ENCODE data around the gene SEPTIN12.
A peak's percentile ranks its signal among the peaks of the same experiment; 100 is the strongest.

Gene SEPTIN12

DNA sequence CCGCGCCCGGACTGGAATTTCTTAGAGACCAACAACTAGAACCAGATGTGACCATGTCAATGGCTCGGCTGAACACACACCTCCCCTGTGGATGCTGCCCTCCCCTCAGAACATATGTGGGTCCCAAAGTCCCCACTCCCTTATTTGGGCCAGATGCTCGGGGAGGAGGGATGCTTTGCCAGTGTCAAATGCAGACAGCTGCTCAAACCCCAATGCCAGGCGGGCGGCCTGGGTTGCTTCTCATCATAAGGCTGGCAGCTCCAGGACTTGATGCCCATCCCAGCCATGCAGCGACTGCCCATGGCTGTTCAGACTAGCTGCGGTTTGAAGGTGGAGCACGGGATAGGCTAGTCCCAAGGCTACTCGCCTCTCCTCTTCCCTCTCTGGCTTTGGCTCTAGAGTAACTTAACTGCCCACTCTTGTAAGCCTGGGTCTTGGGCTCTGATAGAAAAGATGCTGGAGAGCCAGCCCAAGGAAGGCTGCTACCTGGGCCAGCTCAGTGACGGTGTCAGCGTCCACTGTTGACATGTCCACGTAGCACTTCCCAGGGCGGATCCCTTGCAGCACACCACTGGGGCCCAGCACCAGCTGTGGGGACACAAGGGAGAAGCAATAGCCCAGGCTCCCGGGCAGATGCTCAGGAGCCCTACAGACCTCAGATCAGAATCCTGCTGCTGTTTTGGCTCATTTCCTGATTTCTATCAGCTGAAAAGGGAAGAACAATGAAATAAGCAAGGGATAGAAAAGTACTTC is 25.3 kb upstream of the SEPTIN12 start:
- CTCF ChIA-PET = no interaction called here
- Mint-ChIP-seq H3K4me3 (no peak overlapping the region), H3K9me3 (no peaks in the 10 kb centered on the region), H3K36me3 (peaks cover 47% of the 10 kb centered on the region), H3K27ac (no peak overlapping the region), H3K27me3 (no peaks in the 10 kb centered on the region), H3K4me1 (peaks cover 2% of the 10 kb centered on the region)
- no peak for DNase-seq

- CTCF ChIA-PET = no interaction called here
- peaks cover 46% of the 10 kb centered on the region for H3K36me3 Mint-ChIP-seq
Measured at GRCh38 chr16:4811773-4812172, 23.6 kb upstream of the SEPTIN12 start.

DNA sequence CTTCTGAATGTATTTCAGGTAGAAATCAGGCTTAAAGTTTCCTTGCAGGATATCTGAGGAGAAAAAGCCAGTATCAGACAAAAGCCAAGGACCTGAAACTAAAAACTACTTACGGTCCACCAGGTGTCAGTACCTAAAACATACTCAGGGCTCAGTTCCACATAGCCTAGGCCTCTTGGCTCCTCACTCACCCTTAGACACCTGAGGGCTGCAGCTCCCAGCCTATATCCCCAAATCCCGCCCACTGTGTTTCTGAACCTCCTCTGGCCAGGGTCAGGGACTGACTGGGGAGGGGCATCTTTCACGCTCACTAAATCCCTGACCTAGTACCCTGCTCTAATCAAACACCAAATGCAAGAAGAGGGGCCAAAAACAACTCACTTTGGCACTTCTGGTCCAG is 23.1 kb upstream of the SEPTIN12 start:
- DNase-seq = no peak
- no peaks in the 10 kb centered on the region for H3K27me3 Mint-ChIP-seq
- CTCF ChIA-PET = no interaction called here
- H3K36me3 Mint-ChIP-seq = peaks cover 45% of the 10 kb centered on the region
- peaks cover 2% of the 10 kb centered on the region for H3K4me1 Mint-ChIP-seq
- H3K9me3 Mint-ChIP-seq = no peaks in the 10 kb centered on the region
- no peak overlapping the region for H3K4me3 Mint-ChIP-seq
- H3K27ac Mint-ChIP-seq = no peak overlapping the region

More at GRCh38 chr16:4811773-4812172, 23.6 kb upstream of the SEPTIN12 start:
- no peaks in the 10 kb centered on the region for H3K9me3 Mint-ChIP-seq
- no peaks in the 10 kb centered on the region for H3K27me3 Mint-ChIP-seq
- peak overlapping the region; percentile 70 for H3K27ac Mint-ChIP-seq
- DNase-seq = no peak
- no peak overlapping the region for H3K4me3 Mint-ChIP-seq
- peaks cover 2% of the 10 kb centered on the region for H3K4me1 Mint-ChIP-seq

- DNase-seq = no peak
- no peak overlapping the region for H3K4me3 Mint-ChIP-seq
- CTCF ChIA-PET = no interaction called here
- H3K4me1 Mint-ChIP-seq = peaks cover 19% of the 10 kb centered on the region
- H3K27me3 Mint-ChIP-seq = no peaks in the 10 kb centered on the region
- no peak overlapping the region for H3K27ac Mint-ChIP-seq
- no peaks in the 10 kb centered on the region for H3K9me3 Mint-ChIP-seq
- peaks cover 28% of the 10 kb centered on the region for H3K36me3 Mint-ChIP-seq
Measured at GRCh38 chr16:4806280-4806679, 18.1 kb upstream of the SEPTIN12 start.

DNA sequence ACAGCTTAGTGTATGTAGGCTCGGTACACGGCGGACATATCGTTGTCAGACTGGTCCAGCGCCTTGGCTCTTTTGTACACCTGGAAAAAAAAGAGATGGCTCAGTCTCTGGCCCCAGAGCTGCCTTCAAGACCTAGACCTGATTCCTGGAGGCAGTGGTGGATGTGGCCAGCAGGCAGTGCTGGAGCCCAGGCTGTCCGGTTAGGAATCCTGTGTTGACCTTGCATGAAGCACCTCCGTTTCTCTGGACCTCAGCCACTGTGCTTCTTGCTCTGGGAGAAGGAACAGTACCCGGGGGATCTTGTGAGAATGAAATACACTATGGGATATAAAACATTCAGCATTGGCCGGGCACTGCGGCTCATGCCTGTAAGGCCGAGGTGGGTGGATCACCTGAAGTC is 17.1 kb upstream of the SEPTIN12 start:
- CTCF ChIA-PET = no interaction called here
- H3K27ac Mint-ChIP-seq = no peak overlapping the region
- H3K36me3 Mint-ChIP-seq = peaks cover 25% of the 10 kb centered on the region
- DNase-seq = no peak
- H3K27me3 Mint-ChIP-seq = no peaks in the 10 kb centered on the region
- H3K4me1 Mint-ChIP-seq = peaks cover 27% of the 10 kb centered on the region
- no peaks in the 10 kb centered on the region for H3K9me3 Mint-ChIP-seq
- H3K4me3 Mint-ChIP-seq = no peak overlapping the region

DNA sequence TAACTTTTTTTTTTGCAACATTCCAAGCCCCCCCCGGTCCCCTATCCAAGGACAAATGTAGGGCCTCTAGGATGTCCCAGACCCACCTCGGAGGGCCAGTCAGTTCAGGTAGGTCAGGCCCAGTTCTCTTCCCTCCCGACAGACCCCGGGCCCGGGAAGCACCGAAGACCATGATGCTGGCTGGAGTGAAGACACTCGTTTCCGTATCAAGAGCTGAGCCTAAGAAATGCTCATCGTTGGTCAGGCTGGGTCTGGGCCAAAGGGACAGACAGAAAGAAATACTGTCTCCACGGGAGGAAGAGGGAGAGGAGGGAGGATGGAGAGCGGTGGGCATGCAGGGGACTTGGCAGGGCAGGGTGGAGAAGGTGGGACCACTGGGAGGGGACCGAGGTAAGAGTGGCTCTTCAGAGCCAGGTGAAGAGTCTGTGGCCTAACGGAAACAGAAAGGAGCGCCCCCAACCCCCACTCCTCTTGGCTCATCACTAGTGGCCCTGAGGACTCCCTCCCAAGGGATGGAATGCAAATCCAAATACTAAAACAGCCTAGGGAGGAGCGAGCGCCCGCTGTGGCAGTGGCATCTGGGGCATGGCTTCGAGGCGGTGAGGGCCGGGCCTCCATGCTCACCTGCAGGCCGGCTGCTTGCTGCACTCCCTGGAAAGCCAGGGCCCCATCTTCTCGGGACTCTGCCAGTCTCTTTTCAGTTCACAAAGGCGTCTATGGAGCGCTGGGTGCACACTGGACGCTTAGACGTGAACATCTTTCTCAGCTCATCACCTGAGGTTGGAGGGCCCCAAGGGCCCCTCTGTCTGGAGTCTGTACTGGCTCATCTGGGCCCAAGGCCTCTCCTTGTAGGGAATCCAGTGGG is 16.0 kb upstream of the SEPTIN12 start:
- Mint-ChIP-seq H3K4me3 (peak overlapping the region; percentile 48), H3K27me3 (no peaks in the 10 kb centered on the region), H3K9me3 (no peaks in the 10 kb centered on the region), H3K36me3 (peaks cover 25% of the 10 kb centered on the region), H3K4me1 (peaks cover 27% of the 10 kb centered on the region), H3K27ac (peak overlapping the region; percentile 63)
- no peak for DNase-seq
- CTCF ChIA-PET = no interaction called here

- H3K27me3 Mint-ChIP-seq = no peaks in the 10 kb centered on the region
- peak overlapping the region; percentile 83 for H3K4me3 Mint-ChIP-seq
- CTCF ChIA-PET = interaction anchor here (0.5 to 1.3 kb wide), 2 partner anchors 46 to 153 kb away, joined by 3 to 4 read pairs; no protein-coding TSS in a partner anchor
- peaks cover 23% of the 10 kb centered on the region for H3K36me3 Mint-ChIP-seq
- no peak for DNase-seq
- peak overlapping the region; percentile 79 for H3K27ac Mint-ChIP-seq
- H3K9me3 Mint-ChIP-seq = no peaks in the 10 kb centered on the region
- H3K4me1 Mint-ChIP-seq = peaks cover 27% of the 10 kb centered on the region
Measured at GRCh38 chr16:4803401-4803844, 15.3 kb upstream of the SEPTIN12 start.

- CTCF ChIA-PET = interaction anchor here (0.5 to 1.3 kb wide), 2 partner anchors 45 to 153 kb away, joined by 3 to 4 read pairs; no protein-coding TSS in a partner anchor
- Mint-ChIP-seq H3K36me3 (peaks cover 23% of the 10 kb centered on the region), H3K27me3 (no peaks in the 10 kb centered on the region), H3K27ac (peak overlapping the region; percentile 79), H3K4me1 (peaks cover 27% of the 10 kb centered on the region), H3K9me3 (no peaks in the 10 kb centered on the region), H3K4me3 (peak overlapping the region; percentile 83)
- peak; percentile 93 for DNase-seq
Measured at GRCh38 chr16:4802659-4803287, 14.6 kb upstream of the SEPTIN12 start.

DNA sequence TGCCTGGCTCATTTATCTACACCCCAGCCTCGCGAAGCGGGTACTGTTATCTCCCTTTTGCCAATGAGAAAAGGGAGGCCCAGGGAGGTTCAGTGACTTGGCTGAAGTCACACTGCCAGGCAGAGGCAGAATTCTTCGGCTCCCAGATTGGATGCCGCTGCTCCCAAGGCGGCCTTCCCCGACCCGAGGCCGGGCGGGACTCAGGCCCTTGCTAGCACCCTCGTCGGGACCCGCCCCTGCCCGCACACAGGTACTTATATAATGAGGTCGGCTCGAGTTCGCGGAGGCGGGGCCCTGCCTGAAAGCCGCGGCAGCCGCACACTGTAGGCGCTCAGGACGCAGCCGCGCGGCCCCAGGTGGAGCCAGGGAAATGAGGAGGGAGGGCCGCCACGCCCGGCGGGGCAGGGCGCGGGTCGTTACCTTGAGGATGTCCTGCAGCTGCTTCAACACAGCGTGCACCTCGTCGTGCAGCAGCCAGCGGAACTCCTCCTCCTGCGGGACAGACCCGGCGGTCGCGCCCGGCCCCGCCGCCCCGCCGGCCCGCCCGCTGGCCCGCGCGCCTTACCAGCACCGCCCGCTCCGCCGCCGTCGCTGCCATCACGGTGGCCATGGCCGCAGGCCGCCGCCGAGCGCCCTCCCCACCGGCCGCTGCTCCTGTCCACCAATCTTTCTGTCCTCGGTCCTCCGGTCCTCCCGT is 14.0 kb upstream of the SEPTIN12 start, which contains the start of gene ROGDI:
Gene ROGDI (minus strand): TSS at position 672 of the 697 bp plus-strand sequence. CDS start 62 bp downstream, at position 610.
- Mint-ChIP-seq H3K36me3 (peaks cover 17% of the 10 kb centered on the region), H3K4me3 (peak within 1 kb of the TSS; percentile 83), H3K27me3 (no peaks in the 10 kb centered on the region), H3K4me1 (peaks cover 27% of the 10 kb centered on the region), H3K9me3 (no peaks in the 10 kb centered on the region), H3K27ac (peak within 1 kb of the TSS; percentile 89)
- peak; percentile 92 for DNase-seq
- CTCF ChIA-PET = interaction anchor here (1.3 kb wide), 1 partner anchor 152 kb away, joined by 3 read pairs; no protein-coding TSS in a partner anchor

GRCh38 chr16:4801051-4801961 is 13.2 kb upstream of the SEPTIN12 start:
- Mint-ChIP-seq H3K27ac (peak overlapping the region; percentile 89), H3K9me3 (no peaks in the 10 kb centered on the region), H3K27me3 (no peaks in the 10 kb centered on the region), H3K4me1 (peaks cover 27% of the 10 kb centered on the region), H3K4me3 (peak overlapping the region; percentile 83), H3K36me3 (peaks cover 14% of the 10 kb centered on the region)
- DNase-seq = no peak
- CTCF ChIA-PET = no interaction called here

DNA sequence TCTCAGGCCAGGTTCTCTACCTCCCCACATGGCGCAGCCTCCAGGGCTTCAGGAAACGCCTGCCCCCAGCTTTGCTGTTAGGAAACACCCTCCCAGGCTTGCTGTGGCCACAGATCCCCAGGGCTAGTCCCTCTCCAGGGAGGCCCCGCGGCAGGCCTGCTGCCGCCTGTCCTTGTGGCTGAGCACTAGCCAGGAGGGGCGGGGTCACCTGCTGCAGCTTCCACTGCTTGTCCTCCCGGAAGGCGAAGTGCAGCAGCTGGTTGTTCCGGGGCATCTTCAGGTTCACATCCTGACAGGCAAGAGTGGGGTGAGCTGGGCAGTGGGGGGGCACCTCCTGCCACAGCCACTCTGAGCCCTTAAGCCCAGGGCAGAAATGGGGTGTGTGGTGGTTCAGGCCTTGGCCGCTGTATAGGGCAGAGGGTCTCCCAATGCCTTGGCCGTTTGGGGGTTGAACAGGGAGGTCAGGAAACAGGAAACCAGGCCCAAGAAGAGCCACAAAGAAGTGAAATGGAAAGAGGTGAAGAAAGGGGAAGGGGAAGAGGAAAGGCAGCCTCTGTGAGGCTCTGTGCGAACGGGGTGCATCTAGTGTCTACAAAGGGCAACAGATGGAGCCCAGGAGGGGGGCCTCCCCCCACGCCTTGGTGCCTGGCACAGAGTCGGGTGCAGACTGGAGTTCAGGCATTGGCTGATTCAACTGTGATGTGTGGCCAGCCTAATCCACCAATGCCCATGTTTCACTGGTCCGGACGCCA is 12.3 kb upstream of the SEPTIN12 start:
- Mint-ChIP-seq H3K27me3 (no peaks in the 10 kb centered on the region), H3K27ac (peak overlapping the region; percentile 74), H3K4me1 (peaks cover 27% of the 10 kb centered on the region), H3K4me3 (peak overlapping the region; percentile 39), H3K36me3 (peaks cover 11% of the 10 kb centered on the region), H3K9me3 (no peaks in the 10 kb centered on the region)
- DNase-seq = peak; percentile 38
- CTCF ChIA-PET = interaction anchor here (1.0 kb wide), 1 partner anchor 19 kb away, joined by 3 read pairs; no protein-coding TSS in a partner anchor

- Mint-ChIP-seq H3K27ac (no peak overlapping the region), H3K4me1 (peaks cover 27% of the 10 kb centered on the region), H3K9me3 (no peaks in the 10 kb centered on the region), H3K4me3 (no peak overlapping the region), H3K27me3 (no peaks in the 10 kb centered on the region), H3K36me3 (peaks cover 2% of the 10 kb centered on the region)
- CTCF ChIA-PET = interaction anchor here (1.0 kb wide), 1 partner anchor 20 kb away, joined by 3 read pairs; no protein-coding TSS in a partner anchor
- DNase-seq = no peak
Measured at GRCh38 chr16:4799171-4799855, 11.2 kb upstream of the SEPTIN12 start.

Data from activated naive CD4-positive, alpha-beta T cell treated with anti-CD3 and anti-CD28 coated beads, Interleukin-2, amount 10 ng/mL, durations not matched to agents 7 days and 5 days (primary cell).